Measurements from ENCODE around the gene MERTK. TPM values are rescaled to one million over a fixed set of nuclear protein-coding genes. Genes with fewer than 3 reads are reported as not detected.
A peak's percentile ranks its signal among the peaks of the same experiment; 100 is the strongest.

MERTK gene
- total and polyA plus RNA-seq, 10 of the 15 experiments (the other 5 are each of a cell fraction or from before 2014, with no cell fraction given): 0.13 to 30.6 (median 0.50) TPM

GRCh38 chr2:112048887-112049286, 150.5 kb downstream of the MERTK start:
- POLR2A ChIA-PET: interaction anchor here (2.0 kb wide), 1 partner anchor 161 kb away, joined by 5 read pairs; no protein-coding TSS in a partner anchor
- BruUV-seq (replicated peaks): no TSS peak

More at GRCh38 chr2:112048887-112049286, 150.5 kb downstream of the MERTK start:
- Histone ChIP-seq H3K27me3 (replicated peaks in 1 of 2; ENCODE audit: control insufficient read depth in 2 of 2, insufficient read depth in 2 of 2, low read length in 1 of 2) (no peaks in the 10 kb centered on the region), H3K4me2 (ENCODE audit: control insufficient read depth, insufficient read depth) (no peak overlapping the region), H3K4me3 (no peak overlapping the region), H3K36me3 (ENCODE audit: control insufficient read depth in 2 of 2, insufficient read depth in 2 of 2, low read length in 1 of 2) (no peaks in the 10 kb centered on the region), H3K9me3 (replicated peaks; ENCODE audit: control insufficient read depth, insufficient read depth, low read length) (no peaks in the 10 kb centered on the region; the same call in 2 of the 3 replicates), H3K79me2 (ENCODE audit: control insufficient read depth, insufficient read depth, low read length) (no peaks in the 10 kb centered on the region), H3K9ac (ENCODE audit: control insufficient read depth, insufficient read depth, low read length) (no peak overlapping the region), H4K20me1 (ENCODE audit: control insufficient read depth, insufficient read depth) (no peaks in the 10 kb centered on the region), H3K27ac (ENCODE audit: control insufficient read depth, insufficient read depth) (no peak overlapping the region), H2AFZ (ENCODE audit: control insufficient read depth, low read depth, low read length) (no peak overlapping the region), H3K4me1 (ENCODE audit: control insufficient read depth, insufficient read depth, low read length) (no peaks in the 10 kb centered on the region)
- intact Hi-C loops (cut with micrococcal nuclease; ENCODE audit: unreplicated experiment) (loop anchor here (1.0 to 10.0 kb wide), 2 partner anchors 94 to 162 kb away; no protein-coding TSS in a partner anchor), in situ Hi-C loops (cut with MboI) (no loop called here)
- FAIRE-seq (no peak), ATAC-seq (peak; percentile 91), DNase-seq (ENCODE audit: low read depth, low spot score) (no peak)
- RAD21 ChIA-PET (ENCODE audit: unreplicated experiment): interaction anchor here (0.9 to 3.9 kb wide), 3 partner anchors 149 to 207 kb away, joined by 3 to 22 read pairs (median 21); partner anchors contain the start of gene MERTK
- 18% methylated on average over 3 of the region's 3 CpGs for WGBS (ENCODE audit: insufficient coverage, insufficient replicate concordance, low lambda C conversion rate, missing lambda C conversion rate)
- CTCF ChIA-PET: interaction anchor here (0.6 to 11.6 kb wide), 9 partner anchors 9 to 164 kb away, joined by 3 to 189 read pairs (median 3); partner anchors contain the start of gene MERTK
- TF ChIP-seq RELB (IDR thresholded peaks at IDR 0.05; ENCODE audit: low read depth) (0 out of 2 replicates have a peak, but pooled peaks have one; percentile 20), SMC3 (IDR thresholded peaks at IDR 0.05; ENCODE audit: borderline replicate concordance, low read length) (peak; percentile 88; the same call in 1 of the 2 replicates), RAD21 (IDR thresholded peaks at IDR 0.05; ENCODE audit: insufficient read depth, low read depth, low read length) (peak; percentile 85)
- TF ChIP-seq, protein P1, sequence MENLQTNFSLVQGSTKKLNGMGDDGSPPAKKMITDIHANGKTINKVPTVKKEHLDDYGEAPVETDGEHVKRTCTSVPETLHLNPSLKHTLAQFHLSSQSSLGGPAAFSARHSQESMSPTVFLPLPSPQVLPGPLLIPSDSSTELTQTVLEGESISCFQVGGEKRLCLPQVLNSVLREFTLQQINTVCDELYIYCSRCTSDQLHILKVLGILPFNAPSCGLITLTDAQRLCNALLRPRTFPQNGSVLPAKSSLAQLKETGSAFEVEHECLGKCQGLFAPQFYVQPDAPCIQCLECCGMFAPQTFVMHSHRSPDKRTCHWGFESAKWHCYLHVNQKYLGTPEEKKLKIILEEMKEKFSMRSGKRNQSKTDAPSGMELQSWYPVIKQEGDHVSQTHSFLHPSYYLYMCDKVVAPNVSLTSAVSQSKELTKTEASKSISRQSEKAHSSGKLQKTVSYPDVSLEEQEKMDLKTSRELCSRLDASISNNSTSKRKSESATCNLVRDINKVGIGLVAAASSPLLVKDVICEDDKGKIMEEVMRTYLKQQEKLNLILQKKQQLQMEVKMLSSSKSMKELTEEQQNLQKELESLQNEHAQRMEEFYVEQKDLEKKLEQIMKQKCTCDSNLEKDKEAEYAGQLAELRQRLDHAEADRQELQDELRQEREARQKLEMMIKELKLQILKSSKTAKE (IDR thresholded peaks at IDR 0.05; ENCODE audit: low read depth, poor library complexity, severe bottlenecking): peak; percentile 61
- TF ChIP-seq, protein P2, sequence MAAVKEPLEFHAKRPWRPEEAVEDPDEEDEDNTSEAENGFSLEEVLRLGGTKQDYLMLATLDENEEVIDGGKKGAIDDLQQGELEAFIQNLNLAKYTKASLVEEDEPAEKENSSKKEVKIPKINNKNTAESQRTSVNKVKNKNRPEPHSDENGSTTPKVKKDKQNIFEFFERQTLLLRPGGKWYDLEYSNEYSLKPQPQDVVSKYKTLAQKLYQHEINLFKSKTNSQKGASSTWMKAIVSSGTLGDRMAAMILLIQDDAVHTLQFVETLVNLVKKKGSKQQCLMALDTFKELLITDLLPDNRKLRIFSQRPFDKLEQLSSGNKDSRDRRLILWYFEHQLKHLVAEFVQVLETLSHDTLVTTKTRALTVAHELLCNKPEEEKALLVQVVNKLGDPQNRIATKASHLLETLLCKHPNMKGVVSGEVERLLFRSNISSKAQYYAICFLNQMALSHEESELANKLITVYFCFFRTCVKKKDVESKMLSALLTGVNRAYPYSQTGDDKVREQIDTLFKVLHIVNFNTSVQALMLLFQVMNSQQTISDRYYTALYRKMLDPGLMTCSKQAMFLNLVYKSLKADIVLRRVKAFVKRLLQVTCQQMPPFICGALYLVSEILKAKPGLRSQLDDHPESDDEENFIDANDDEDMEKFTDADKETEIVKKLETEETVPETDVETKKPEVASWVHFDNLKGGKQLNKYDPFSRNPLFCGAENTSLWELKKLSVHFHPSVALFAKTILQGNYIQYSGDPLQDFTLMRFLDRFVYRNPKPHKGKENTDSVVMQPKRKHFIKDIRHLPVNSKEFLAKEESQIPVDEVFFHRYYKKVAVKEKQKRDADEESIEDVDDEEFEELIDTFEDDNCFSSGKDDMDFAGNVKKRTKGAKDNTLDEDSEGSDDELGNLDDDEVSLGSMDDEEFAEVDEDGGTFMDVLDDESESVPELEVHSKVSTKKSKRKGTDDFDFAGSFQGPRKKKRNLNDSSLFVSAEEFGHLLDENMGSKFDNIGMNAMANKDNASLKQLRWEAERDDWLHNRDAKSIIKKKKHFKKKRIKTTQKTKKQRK (IDR thresholded peaks at IDR 0.05; ENCODE audit: low read depth, low read length): no peak
- TF ChIP-seq, protein P3, sequence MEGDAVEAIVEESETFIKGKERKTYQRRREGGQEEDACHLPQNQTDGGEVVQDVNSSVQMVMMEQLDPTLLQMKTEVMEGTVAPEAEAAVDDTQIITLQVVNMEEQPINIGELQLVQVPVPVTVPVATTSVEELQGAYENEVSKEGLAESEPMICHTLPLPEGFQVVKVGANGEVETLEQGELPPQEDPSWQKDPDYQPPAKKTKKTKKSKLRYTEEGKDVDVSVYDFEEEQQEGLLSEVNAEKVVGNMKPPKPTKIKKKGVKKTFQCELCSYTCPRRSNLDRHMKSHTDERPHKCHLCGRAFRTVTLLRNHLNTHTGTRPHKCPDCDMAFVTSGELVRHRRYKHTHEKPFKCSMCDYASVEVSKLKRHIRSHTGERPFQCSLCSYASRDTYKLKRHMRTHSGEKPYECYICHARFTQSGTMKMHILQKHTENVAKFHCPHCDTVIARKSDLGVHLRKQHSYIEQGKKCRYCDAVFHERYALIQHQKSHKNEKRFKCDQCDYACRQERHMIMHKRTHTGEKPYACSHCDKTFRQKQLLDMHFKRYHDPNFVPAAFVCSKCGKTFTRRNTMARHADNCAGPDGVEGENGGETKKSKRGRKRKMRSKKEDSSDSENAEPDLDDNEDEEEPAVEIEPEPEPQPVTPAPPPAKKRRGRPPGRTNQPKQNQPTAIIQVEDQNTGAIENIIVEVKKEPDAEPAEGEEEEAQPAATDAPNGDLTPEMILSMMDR (IDR thresholded peaks at IDR 0.05 in 2 of 3, conservative IDR thresholded peaks at IDR 0.05 in 1 of 3; ENCODE audit: control insufficient read depth in 2 of 3, extremely low read depth in 1 of 3, insufficient read depth in 1 of 3, low read depth in 3 of 3, low read length in 3 of 3): peak; percentile 72 to 85 (median 73)
- SMC1A ChIA-PET (ENCODE audit: uncharacterized antibody, unreplicated experiment): interaction anchor here (0.6 to 9.0 kb wide), 8 partner anchors 33 to 211 kb away, joined by 3 to 85 read pairs (median 5); partner anchors contain the start of gene ANAPC1

Measured in GM12878 (cell line).